HG03060 (cell line): Measurements from ENCODE around the gene PROK1.

ENCODE experiments used
- ATAC-seq: cut with Tn5 transposase; IDR thresholded peaks from one replicate; pipeline ENCODE4 v1.9.1; 2021; ENCODE audit warnings: low read depth, moderate number of reproducible peaks; ENCODE audit not compliant: unreplicated experiment

Gene PROK1

GRCh38 chr1:110487726-110488125 lies 36.8 kb downstream of the PROK1 start:
- ATAC-seq, result no peak

DNA sequence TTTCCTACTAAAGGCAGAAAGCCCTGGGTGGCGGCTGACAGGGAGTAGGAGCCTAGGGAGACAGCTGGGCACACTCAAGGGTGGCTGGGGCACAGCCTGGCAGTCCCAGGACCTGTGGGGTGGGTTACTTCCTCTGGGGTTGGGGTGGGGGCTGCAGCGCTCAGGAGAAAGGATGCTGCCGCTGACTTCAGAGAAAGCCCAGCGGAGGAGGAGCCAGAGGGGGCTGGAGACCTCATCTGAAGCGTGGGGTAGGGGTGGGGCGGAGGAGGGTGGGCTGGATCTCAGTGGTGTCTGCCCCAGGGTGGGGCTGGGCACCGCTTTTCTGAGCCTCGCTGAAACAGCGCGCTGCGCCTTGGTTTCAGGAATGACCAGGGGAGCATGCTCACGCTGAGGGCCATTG lies 37.2 kb downstream of the PROK1 start:
- no peak for ATAC-seq

- no peak for ATAC-seq
These were observed 37.9 kb downstream of the PROK1 start for GRCh38 chr1:110488867-110489266.

- no peak for ATAC-seq
These were observed 38.5 kb downstream of the PROK1 start for GRCh38 chr1:110489406-110489805.

- no peak for ATAC-seq
These were observed 39.1 kb downstream of the PROK1 start for GRCh38 chr1:110489973-110490542.

DNA sequence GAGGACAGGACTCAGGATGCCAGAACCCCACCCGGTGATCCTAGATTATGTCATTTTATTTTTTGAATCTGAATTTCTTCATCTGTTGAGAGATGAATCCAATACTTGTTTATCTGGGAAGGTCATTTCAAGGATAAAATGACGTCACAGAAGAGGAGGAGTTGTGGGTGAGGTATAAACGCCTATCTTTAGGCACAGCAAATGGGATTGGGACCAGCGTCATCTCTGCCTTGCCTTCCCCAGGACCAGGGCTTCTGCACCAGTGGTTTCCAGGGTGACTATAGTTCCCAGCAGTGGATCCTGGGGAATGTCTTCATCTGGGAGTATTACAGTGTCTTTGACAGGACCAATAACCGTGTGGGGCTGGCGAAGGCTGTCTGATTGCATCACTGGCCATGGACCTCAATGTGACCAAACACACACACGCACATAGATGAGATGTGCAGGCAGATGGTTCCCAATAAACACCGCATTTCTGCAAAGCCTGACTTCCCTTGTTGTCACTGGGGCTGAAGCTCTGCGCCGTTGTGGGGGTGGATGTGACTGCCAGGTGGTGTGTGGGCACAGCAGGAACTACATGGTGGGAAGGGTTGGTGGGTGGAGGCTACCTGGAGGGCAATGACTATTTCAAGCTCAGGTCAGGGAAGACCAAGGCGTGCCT lies 40.0 kb downstream of the PROK1 start:
- no peak for ATAC-seq

GRCh38 chr1:110492573-110492972 lies 41.6 kb downstream of the PROK1 start:
- ATAC-seq, result no peak

- no peak for ATAC-seq
These were observed 42.2 kb downstream of the PROK1 start for GRCh38 chr1:110493059-110493699.

DNA sequence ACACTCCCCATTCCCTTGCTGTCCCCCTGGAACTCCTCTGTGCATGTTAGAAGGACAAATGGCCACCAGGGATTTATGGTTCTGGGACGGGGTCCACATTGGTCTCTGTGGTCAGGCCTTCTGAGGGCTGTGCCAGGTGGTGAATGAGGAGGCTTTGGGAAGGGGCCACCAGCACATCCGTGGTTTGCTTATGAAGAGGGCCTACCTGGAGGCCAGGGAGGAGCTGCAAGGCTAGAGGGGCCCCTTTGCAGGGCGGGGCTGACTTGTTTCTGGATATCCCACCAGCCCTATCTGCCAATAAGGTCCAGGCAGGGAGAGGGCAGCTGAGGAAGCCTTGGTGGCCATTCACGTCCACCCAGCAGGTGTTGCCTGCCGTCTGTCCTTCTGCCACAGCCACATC lies 43.1 kb downstream of the PROK1 start:
- ATAC-seq, result no peak

DNA sequence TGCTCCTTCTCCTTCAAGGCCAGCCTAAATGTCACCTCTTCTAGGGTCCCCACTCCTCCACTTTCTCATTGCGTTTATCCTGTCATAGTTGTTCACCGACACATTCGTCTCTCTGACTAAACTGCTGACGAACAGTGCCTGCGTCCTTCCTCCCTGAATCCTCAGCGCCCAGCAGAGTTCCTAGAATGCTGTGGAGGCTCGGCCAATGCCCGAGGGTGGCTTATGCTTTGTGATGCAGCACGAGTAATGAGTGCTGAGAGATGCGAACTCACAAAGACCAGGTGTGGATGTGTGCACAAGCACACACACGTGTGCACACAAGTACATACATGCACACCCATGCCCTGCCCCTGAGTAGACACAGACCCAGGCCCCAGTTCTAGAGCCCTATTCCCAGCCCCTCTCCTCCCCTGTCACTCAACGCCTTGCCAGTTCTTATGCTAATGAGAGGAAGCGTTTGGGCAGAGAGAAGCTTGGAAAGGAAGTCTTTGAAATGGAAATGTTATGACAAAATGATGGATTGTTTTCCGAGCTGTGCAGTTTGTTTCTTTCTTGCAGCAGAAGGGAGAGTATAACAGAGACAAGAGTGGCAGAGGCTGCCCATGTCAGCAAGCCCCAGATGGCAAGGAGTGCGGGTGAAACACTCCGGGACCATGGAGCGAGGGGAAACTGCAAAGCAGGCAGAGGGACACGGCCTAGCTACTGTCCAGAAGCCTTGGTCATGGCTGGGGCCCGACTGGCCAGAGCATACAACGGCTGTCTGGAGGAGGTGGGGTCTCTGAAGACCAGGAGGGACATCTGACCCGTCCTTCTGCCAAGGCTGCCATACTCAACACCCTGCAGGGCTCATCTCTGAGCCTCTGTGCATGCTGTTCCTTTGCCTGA lies 43.8 kb downstream of the PROK1 start:
- ATAC-seq, result no peak

DNA sequence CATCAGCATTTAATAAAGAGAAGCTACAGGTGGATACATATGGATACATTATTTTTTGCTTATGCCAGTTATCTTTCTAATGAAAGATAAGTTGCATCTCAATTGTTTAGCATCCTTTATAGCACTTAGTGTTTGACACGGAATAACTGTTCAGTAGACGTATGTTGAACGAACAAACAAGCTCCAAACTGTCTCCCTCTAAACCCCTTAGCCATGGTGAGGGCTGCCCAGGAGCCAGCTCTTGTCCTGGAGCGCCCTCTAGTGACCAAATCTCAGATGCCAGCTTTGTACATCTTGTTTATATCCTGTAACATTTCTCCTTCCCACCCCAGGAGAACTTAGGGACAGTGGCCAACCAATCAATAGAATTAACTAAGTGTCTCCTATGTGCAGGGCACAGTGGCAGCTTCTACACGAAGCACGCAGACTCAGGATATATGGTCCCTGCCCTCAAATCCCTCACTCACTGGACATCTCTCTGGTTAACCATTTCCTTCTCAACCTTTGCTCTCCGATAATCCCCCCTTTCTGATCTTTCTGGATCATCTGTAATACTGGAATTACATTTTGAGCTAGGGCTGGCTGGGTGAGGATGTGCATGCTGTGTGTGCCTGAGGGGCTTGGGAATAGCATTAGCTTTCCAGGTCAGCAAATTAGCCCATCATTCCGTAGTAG lies 45.1 kb downstream of the PROK1 start:
- no peak for ATAC-seq

GRCh38 chr1:110498270-110498669 lies 47.3 kb downstream of the PROK1 start:
- no peak for ATAC-seq

GRCh38 chr1:110501488-110502132 lies 50.7 kb downstream of the PROK1 start:
- ATAC-seq, result no peak

- ATAC-seq, result no peak
These were observed 51.6 kb downstream of the PROK1 start for GRCh38 chr1:110502402-110503151.

DNA sequence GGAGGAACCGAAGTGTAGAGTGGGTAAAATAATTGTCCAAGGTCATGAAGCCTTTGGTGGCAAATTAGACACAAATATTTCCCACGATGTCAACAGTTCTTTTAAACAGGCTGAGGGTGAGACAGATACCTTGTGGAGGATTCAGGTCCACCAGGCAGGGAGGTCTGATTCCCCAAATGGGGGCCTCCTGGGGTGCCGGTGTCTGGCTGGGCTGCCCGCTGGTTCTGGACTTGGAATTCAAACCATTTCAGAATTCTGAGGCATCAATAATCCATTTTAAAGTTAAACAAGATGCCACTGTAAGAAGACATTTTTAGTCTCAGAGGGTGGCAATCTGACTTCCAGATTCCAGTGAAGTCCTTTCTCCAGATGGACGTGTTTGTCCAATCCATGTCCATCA lies 52.5 kb downstream of the PROK1 start:
- no peak for ATAC-seq

DNA sequence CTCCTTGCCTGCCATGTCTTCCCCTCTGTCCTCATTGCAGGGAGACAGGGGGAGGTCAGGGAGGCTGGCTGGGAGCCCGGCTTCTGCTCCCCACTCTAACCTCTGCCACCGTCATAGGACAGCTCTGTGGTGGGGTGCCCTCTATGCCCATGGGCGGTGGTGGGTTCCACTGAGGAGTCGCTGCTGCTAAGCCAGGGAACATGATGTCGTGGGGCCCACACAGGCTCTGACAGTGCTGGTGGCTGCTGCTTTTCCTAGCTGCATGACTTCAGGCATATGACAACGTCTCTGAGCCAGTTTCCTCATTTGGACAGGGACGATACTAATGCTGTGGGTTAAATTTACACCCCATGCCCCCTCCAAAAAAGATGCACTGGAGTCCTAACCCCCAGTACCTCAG lies 53.3 kb downstream of the PROK1 start:
- ATAC-seq, result no peak

GRCh38 chr1:110505596-110505995 lies 54.6 kb downstream of the PROK1 start:
- no peak for ATAC-seq

DNA sequence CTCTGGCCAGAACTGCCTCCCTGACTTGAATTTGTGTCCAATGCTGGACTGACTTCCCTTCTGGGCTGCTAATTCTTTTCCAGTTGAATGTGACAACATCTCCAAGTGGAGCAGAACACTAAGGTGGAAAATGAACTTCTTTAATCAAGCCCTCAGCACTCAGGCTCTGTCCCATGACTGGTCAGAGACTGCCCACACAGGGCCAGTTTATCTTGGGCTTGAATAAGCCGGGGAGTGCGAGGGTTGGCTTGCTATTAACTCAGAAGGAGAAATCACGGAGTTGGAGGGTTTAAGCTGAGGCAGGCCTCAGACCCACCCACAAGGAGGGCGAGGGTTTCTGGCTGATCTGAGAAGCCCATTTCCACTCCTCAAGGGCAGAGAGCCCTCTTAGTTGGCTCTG lies 55.6 kb downstream of the PROK1 start:
- no peak for ATAC-seq
